GM15510 (cell line): ENCODE results near the gene PPP3CA.

ENCODE experiments used
- POLR2A ChIP-seq: IDR thresholded peaks from 3 replicates; pipeline ENCODE4 v1.6.1; 2011; ENCODE audit warnings: borderline replicate concordance; ENCODE audit not compliant: insufficient read length; ENCODE audit errors: extremely low read depth

Gene PPP3CA

GRCh38 chr4:101192244-101192643 is 155.1 kb downstream of the PPP3CA start:
- TF ChIP-seq POLR2A: no peak

DNA sequence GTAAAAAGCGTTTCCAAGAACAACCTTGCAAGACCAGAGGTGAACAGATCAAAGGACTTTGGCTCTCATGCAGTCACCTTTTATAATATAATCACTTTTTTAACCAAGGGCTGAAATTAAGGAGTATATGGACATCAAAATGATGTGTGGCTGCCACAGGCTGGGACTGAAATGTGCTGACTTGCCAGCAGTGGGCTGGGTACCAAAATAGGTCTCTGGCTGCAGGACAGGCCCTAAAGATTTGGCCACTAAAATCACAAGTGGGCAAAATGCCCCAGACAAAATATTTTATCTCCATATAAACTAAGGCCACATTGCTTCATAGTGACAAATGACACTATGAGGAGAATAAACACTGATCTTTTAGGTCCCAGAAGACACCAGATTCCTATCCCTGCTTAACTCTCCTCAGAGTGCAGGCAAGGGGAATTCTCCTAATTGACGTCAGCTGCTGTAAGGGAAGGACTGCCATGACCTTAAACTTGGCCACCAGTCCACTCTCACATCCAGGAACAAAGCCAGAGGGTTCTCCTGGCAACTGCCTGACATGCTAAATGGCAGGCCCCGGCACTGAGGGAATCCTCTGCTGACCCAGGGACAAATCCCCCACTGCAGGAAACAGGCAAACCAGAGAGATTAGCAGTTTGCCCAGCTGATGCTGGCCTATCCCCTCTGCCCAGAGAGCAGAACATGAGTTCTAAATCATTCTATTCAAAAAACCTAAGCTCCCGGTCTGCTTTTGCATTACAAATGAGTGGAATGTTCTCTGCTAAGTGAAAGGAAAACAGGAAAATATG is 155.8 kb downstream of the PPP3CA start:
- TF ChIP-seq POLR2A: no peak

DNA sequence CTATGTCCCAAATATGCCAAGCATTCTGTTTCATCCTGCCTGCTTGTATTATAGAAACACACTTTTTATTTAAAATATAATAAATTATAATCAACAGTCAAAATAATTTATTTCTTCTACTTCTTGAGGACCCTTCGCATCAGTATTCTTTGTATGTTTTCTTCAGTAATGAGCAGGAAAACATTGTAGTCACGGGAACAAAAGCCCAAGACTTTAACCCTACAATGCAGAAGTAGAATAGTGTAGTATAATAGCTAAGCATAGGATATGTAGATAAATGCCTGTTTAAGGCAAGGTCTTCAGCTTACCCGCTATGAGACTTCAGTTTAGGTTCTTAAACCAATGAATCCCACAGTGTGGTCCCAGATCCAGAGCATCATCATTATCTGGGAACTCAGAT is 156.6 kb downstream of the PPP3CA start:
- no peak for TF ChIP-seq POLR2A

GRCh38 chr4:101188906-101189305 is 158.4 kb downstream of the PPP3CA start:
- no peak for TF ChIP-seq POLR2A

DNA sequence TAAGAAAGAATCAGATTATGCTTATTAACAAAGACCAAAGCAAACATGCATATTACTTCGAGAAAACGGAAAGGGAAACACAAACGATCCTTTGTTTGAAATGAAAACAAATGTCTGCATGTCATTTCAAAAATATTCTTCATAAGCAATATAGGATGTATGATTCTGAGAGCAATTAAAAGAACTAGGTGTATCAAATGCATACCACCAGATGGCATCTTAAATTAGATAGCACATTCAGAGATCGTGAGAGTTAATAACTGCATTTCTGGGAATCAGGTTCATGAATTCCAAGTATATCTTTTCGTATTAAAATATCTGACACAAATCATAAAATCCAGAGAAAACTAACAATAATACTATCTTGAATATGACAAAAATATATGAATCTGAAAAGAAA is 159.5 kb downstream of the PPP3CA start:
- TF ChIP-seq POLR2A: no peak

- TF ChIP-seq POLR2A: no peak
These were observed 160.7 kb downstream of the PPP3CA start for GRCh38 chr4:101186567-101187184.

GRCh38 chr4:101184668-101185067 is 162.7 kb downstream of the PPP3CA start:
- no peak for TF ChIP-seq POLR2A

GRCh38 chr4:101183666-101184373 is 163.5 kb downstream of the PPP3CA start:
- no peak for TF ChIP-seq POLR2A

DNA sequence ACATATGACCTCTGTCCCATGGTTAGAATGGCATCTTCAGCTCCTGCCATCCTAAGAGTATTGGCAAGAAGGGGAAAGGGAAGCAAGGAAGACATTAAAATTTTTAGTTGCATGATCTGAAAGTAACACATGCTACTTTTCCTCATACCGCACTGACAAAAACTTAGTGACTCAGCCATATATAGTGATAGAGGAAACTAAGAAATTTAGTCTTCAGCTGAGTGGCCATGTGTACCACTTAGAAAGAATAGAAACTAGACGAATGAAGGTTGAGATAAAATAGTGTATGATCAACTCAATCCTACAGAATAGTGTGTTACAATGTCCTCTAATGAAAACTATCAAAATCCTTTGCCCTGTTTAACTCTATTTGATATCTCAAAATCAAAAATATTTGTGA is 164.1 kb downstream of the PPP3CA start:
- no peak for TF ChIP-seq POLR2A

- no peak for TF ChIP-seq POLR2A
These were observed 168.6 kb downstream of the PPP3CA start for GRCh38 chr4:101178731-101179130.

- TF ChIP-seq POLR2A: no peak
These were observed 170.2 kb downstream of the PPP3CA start for GRCh38 chr4:101177154-101177553.

DNA sequence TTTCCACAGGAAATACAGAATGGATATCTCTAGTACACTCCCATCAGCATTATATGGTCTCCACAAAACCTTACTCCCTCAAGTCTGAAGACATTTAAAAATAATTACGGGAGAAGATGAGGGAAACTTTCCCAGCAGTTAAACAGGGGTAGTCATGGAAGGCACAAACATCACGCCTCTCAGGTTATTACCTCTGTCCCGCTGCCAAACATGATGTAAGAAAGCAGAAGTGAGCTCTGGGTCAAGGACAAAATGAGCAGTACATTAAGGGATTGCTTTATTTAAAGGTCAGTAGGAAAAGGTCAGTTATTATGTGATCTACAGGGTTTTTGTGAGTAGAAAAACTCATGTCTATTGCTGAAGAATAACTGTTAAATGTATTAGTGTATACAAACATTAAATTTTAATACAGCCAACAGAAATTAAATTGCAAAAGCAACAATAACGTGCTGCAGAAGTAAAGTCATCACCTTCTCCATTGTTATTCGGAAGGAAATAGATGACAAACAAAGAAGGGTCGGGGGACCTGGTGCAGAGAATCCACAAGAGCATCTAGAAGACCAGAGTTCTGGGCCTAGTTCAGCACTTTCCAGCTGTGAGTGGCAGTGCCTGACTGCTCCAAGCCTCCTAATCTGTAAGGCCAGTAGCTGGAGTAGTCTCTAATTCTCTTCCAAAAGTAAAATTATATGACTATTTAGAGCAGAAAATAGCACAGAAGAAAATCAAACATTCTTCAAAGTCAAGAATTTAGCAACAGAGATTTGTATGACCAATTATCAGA is 171.2 kb downstream of the PPP3CA start:
- TF ChIP-seq POLR2A: no peak

- TF ChIP-seq POLR2A: no peak
These were observed 172.5 kb downstream of the PPP3CA start for GRCh38 chr4:101174679-101175345.

DNA sequence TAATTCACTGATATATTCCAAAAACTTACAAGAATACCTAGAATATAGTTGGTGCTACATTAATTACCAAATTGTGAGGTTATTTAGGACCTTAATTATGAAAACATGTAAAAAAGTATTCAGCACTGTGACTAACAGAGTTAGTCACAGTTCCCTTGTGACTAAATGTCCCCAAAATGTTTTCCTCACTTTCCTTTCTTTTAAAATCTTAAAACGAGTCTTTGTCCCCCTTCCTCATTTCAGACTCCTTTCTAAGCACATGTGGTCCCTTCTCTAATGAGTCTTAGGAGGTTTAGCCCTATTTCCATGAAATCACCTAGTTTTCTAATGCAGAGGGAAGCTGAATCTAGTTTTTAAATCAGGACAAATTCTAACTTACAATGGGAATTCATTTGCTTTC is 175.0 kb downstream of the PPP3CA start:
- no peak for TF ChIP-seq POLR2A
